Measurements from ENCODE around the gene RDX. TPM values are rescaled to one million over a fixed set of nuclear protein-coding genes. Genes with fewer than 3 reads are reported as not detected.

The RDX gene
- total RNA-seq, 2 experiments from 2014 or later: 35.2 to 37.4 TPM

DNA sequence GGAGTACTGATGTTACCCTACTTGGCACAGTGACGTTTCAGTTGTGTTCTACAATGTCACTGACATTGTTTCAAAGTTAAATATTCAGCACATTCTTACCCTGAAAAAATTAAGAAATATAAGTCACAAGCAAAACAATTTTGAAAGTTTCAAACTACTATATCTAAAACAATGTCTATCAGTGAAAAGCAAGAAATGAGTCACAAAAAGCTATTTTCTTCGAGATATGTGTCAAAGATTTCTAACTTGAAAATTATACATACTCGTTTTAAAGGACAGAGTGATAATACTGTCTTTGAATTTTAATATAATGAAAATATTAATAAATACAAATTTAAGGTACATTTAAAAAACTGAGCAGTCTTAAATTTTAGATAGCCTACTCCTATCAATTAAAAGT lies 42.9 kb downstream of the RDX start:
- no peak overlapping the region for H3K4me3 Mint-ChIP-seq
- peaks cover 12% of the 10 kb centered on the region for H3K4me1 Mint-ChIP-seq (ENCODE audit: low read depth)
- H3K36me3 Mint-ChIP-seq (ENCODE audit: low read depth): peaks cover 27% of the 10 kb centered on the region
- DNase-seq: no peak
- no peak overlapping the region for H3K27ac Mint-ChIP-seq
- H3K27me3 Mint-ChIP-seq (ENCODE audit: low read depth): no peaks in the 10 kb centered on the region
- H3K9me3 Mint-ChIP-seq: no peaks in the 10 kb centered on the region
- intact Hi-C loops (cut with micrococcal nuclease): no loop called here
- CTCF ChIA-PET: no interaction called here

DNA sequence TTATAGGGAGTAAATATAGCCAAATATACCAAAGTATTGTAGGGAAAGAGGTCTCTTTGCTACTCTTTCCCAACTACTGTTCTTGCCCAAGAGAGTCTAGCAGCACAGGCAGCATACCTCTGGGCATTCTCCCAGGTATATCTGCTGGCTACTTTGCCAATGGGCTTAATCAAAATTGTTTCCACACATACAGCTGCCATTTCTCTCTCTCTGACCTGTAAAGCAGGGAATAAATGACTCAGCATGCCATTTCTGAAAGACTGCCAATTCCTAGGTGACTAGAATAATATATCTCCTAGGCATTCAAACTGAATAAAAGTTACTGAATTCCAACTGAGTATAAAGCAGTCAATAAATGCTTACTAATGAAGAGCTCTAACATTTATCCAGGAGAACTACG lies 44.6 kb downstream of the RDX start:
- no peak for DNase-seq
- no peaks in the 10 kb centered on the region for H3K27me3 Mint-ChIP-seq (ENCODE audit: low read depth)
- peaks cover 22% of the 10 kb centered on the region for H3K36me3 Mint-ChIP-seq (ENCODE audit: low read depth)
- H3K4me3 Mint-ChIP-seq: no peak overlapping the region
- H3K4me1 Mint-ChIP-seq (ENCODE audit: low read depth): peaks cover 12% of the 10 kb centered on the region
- no peak overlapping the region for H3K27ac Mint-ChIP-seq
- CTCF ChIA-PET: no interaction called here
- H3K9me3 Mint-ChIP-seq: no peaks in the 10 kb centered on the region
- intact Hi-C loops (cut with micrococcal nuclease): no loop called here

DNA sequence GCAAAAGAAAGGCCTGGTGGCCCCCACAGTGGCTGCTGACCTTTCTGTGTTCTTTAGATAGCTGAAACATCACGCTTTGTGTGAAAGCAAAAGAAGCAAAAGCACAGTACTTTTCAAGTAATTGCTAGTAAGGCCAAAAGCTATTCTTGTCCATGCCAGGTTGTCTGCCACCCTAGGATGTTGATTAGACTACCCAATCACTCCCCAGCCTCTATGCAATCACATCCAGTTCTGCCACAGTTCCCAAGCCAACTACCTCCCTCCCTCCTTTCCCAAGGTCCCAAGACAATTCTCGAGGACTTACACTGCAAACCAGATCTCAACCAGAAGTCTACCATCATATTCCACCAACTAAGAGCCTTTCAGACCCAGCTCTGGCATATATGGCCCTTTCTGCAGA lies 46.2 kb downstream of the RDX start:
- Mint-ChIP-seq H3K27ac (no peak overlapping the region), H3K9me3 (no peaks in the 10 kb centered on the region), H3K4me1 (ENCODE audit: low read depth) (peaks cover 12% of the 10 kb centered on the region), H3K27me3 (ENCODE audit: low read depth) (no peaks in the 10 kb centered on the region), H3K36me3 (ENCODE audit: low read depth) (peaks cover 20% of the 10 kb centered on the region), H3K4me3 (no peak overlapping the region)
- CTCF ChIA-PET: interaction anchor here (0.6 to 1.2 kb wide), 2 partner anchors 9 to 70 kb away, joined by 5 to 6 read pairs; no protein-coding TSS in a partner anchor
- no peak for DNase-seq
- intact Hi-C loops (cut with micrococcal nuclease): no loop called here

GRCh38 chr11:110249766-110250165 lies 46.6 kb downstream of the RDX start:
- Mint-ChIP-seq H3K4me3 (no peak overlapping the region), H3K36me3 (ENCODE audit: low read depth) (peaks cover 20% of the 10 kb centered on the region), H3K27ac (no peak overlapping the region)

GRCh38 chr11:110249066-110249465 lies 47.3 kb downstream of the RDX start:
- intact Hi-C loops (cut with micrococcal nuclease): no loop called here
- Mint-ChIP-seq H3K27ac (no peak overlapping the region), H3K4me1 (ENCODE audit: low read depth) (peaks cover 7% of the 10 kb centered on the region), H3K9me3 (no peaks in the 10 kb centered on the region), H3K4me3 (no peak overlapping the region), H3K27me3 (ENCODE audit: low read depth) (no peaks in the 10 kb centered on the region), H3K36me3 (ENCODE audit: low read depth) (peaks cover 14% of the 10 kb centered on the region)
- CTCF ChIA-PET: interaction anchor here (1.2 to 1.5 kb wide), 2 partner anchors 10 to 74 kb away, joined by 4 to 6 read pairs; no protein-coding TSS in a partner anchor
- DNase-seq: no peak

More at GRCh38 chr11:110249766-110250165, 46.6 kb downstream of the RDX start:
- Mint-ChIP-seq H3K27me3 (ENCODE audit: low read depth) (no peaks in the 10 kb centered on the region), H3K4me1 (ENCODE audit: low read depth) (peaks cover 12% of the 10 kb centered on the region), H3K9me3 (no peaks in the 10 kb centered on the region)
- intact Hi-C loops (cut with micrococcal nuclease): no loop called here
- no peak for DNase-seq
- CTCF ChIA-PET: interaction anchor here (0.6 to 1.5 kb wide), 3 partner anchors 9 to 75 kb away, joined by 4 to 6 read pairs (median 5); no protein-coding TSS in a partner anchor

DNA sequence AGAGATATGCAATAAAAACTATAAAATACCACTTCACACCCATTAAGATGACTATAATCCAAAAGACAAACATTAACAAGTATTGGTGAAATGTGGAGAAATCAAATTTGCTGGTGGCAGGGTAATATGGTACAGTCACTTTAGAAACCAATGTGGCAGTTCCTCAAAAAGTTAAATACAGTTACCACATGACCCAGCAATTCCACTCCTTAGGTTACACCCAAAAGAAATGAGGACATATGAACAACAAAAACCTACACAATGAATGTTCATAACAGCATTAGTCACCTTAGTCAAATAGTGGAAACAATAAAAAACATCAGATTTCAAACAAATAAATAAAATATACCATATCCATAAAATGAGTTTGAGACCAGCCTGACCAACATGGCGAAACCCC lies 52.6 kb downstream of the RDX start:
- Mint-ChIP-seq H3K9me3 (no peaks in the 10 kb centered on the region), H3K27ac (no peak overlapping the region), H3K36me3 (ENCODE audit: low read depth) (peaks cover 19% of the 10 kb centered on the region), H3K4me3 (no peak overlapping the region), H3K27me3 (ENCODE audit: low read depth) (no peaks in the 10 kb centered on the region), H3K4me1 (ENCODE audit: low read depth) (no peaks in the 10 kb centered on the region)
- no peak for DNase-seq
- CTCF ChIA-PET: no interaction called here
- intact Hi-C loops (cut with micrococcal nuclease): no loop called here

- Mint-ChIP-seq H3K4me1 (ENCODE audit: low read depth) (no peaks in the 10 kb centered on the region), H3K9me3 (no peaks in the 10 kb centered on the region), H3K27ac (no peak overlapping the region), H3K4me3 (no peak overlapping the region), H3K36me3 (ENCODE audit: low read depth) (peaks cover 20% of the 10 kb centered on the region), H3K27me3 (ENCODE audit: low read depth) (no peaks in the 10 kb centered on the region)
- CTCF ChIA-PET: no interaction called here
- intact Hi-C loops (cut with micrococcal nuclease): no loop called here
- no peak for DNase-seq
Measured at GRCh38 chr11:110242746-110243145, 53.7 kb downstream of the RDX start.

- CTCF ChIA-PET: interaction anchor here (0.6 kb wide), 1 partner anchor 27 kb away, joined by 4 read pairs; no protein-coding TSS in a partner anchor
- no peak overlapping the region for H3K27ac Mint-ChIP-seq
- H3K4me3 Mint-ChIP-seq: no peak overlapping the region
- H3K27me3 Mint-ChIP-seq (ENCODE audit: low read depth): no peaks in the 10 kb centered on the region
- no peak for DNase-seq
- no peaks in the 10 kb centered on the region for H3K9me3 Mint-ChIP-seq
- intact Hi-C loops (cut with micrococcal nuclease): no loop called here
- H3K36me3 Mint-ChIP-seq (ENCODE audit: low read depth): peaks cover 23% of the 10 kb centered on the region
- no peaks in the 10 kb centered on the region for H3K4me1 Mint-ChIP-seq (ENCODE audit: low read depth)
Measured at GRCh38 chr11:110242188-110242587, 54.2 kb downstream of the RDX start.

DNA sequence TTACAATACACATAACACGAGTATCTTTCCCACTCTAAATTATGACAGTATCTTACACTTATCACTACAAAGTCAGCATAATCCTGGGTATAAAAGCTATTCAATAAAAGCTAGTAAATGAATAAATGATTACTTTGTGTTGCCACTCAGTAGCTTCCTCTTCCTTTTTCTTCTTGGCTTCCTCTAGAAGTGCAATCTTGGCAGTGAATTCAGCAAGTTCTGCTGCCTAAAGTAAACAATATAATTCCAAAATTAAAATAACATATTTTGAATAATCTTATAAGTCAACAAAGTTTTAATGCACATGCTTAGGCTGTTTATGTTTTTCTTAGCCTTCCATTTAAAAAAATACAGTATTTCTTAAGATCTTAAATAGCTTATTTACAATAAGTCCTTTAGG lies 60.4 kb downstream of the RDX start:
- Mint-ChIP-seq H3K4me3 (no peak overlapping the region), H3K9me3 (no peaks in the 10 kb centered on the region), H3K27ac (no peak overlapping the region), H3K27me3 (ENCODE audit: low read depth) (no peaks in the 10 kb centered on the region), H3K36me3 (ENCODE audit: low read depth) (peaks cover 42% of the 10 kb centered on the region), H3K4me1 (ENCODE audit: low read depth) (no peaks in the 10 kb centered on the region)
- CTCF ChIA-PET: interaction anchor here (0.6 to 0.8 kb wide), 2 partner anchors 10 to 52 kb away, joined by 3 read pairs; no protein-coding TSS in a partner anchor
- intact Hi-C loops (cut with micrococcal nuclease): no loop called here
- DNase-seq: no peak

DNA sequence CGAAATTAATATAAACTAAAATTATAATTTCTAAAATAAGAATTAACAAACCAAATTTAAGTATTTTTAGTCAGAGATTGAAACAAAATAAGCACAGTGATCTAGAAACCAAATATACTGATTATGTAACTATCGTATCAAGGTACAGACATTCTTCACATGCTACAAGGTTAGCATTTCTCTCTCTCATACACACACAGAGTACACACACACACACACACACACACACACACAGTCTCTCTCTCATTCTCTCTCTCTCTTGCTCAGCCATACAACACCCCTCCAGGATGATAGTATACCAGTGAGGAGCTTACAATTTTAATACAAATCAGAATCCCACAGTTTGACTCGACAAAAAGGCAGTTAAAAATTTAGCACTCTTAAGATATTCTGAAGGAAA lies 66.0 kb downstream of the RDX start:
- Mint-ChIP-seq H3K27me3 (ENCODE audit: low read depth) (no peaks in the 10 kb centered on the region), H3K9me3 (peaks cover under 1% of the 10 kb centered on the region), H3K27ac (no peak overlapping the region), H3K36me3 (ENCODE audit: low read depth) (peaks cover 35% of the 10 kb centered on the region), H3K4me1 (ENCODE audit: low read depth) (no peaks in the 10 kb centered on the region), H3K4me3 (no peak overlapping the region)
- intact Hi-C loops (cut with micrococcal nuclease): no loop called here
- CTCF ChIA-PET: no interaction called here
- DNase-seq: no peak

DNA sequence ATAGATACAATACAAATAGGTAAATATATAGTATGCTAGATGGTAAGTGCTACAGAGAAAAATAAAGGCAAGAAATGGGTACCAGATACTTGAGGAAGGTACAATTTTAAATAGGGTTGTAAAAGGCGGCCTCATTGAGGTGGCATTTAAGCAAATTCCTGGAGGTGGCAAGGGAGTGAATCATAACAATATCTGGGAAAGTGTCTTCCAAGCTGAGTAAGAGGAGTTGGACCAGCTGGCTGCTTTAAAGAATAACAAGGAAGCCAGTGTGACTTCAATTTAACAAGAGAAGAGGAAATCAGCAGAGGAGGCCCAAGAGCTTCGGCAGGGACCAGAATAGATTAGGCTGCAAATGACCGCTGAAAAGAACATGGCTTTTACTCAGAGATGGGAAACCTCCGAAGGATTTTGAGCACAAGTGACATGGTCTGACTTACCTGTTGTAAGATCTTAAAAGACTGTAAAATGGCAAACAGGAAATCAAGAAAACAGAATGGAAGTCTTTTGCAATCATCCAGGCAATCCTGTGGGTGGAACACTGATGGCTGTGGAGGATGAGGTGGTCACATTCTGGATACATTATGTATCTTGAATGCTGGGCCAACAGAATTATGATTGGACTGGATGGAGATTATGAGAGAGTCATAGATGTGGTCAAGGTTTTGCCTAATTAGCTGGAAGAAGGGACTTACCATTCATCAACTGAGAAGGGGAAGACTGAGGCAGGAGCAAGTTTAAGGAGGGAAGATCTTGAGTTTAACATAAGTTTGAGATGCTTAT lies 77.2 kb downstream of the RDX start:
- H3K36me3 Mint-ChIP-seq (ENCODE audit: low read depth): peaks cover 4% of the 10 kb centered on the region
- no peaks in the 10 kb centered on the region for H3K9me3 Mint-ChIP-seq
- no peak for DNase-seq
- no peaks in the 10 kb centered on the region for H3K4me1 Mint-ChIP-seq (ENCODE audit: low read depth)
- CTCF ChIA-PET: interaction anchor here (0.9 kb wide), 2 partner anchors 18 to 69 kb away, joined by 3 read pairs; no protein-coding TSS in a partner anchor
- intact Hi-C loops (cut with micrococcal nuclease): no loop called here
- H3K27ac Mint-ChIP-seq: no peak overlapping the region
- H3K27me3 Mint-ChIP-seq (ENCODE audit: low read depth): no peaks in the 10 kb centered on the region
- no peak overlapping the region for H3K4me3 Mint-ChIP-seq

DNA sequence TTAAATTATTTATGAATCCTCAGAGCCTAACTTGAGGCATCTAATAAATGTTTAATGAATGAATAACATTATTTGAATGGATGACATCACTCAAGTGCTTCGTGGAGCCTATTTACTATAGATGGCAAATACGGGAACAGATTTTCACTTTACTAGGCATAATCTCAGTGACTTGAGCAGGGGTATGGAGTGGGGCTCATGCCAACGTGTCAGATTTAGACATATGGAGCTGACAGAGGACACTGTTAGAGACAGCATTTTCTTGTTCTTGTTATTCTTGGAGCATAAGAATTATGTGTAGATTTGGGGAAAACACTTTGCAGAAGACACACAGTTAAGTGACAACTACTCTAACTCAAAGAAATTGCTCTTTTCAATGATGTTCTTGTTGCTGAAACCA lies 78.5 kb downstream of the RDX start:
- intact Hi-C loops (cut with micrococcal nuclease): no loop called here
- peaks cover 3% of the 10 kb centered on the region for H3K36me3 Mint-ChIP-seq (ENCODE audit: low read depth)

GRCh38 chr11:110217223-110217877 lies 79.1 kb downstream of the RDX start:
- CTCF ChIA-PET: no interaction called here
- H3K36me3 Mint-ChIP-seq (ENCODE audit: low read depth): peaks cover 3% of the 10 kb centered on the region

More for the DNA sequence above, 78.5 kb downstream of the RDX start:
- no peaks in the 10 kb centered on the region for H3K9me3 Mint-ChIP-seq
- no peaks in the 10 kb centered on the region for H3K27me3 Mint-ChIP-seq (ENCODE audit: low read depth)
- no peaks in the 10 kb centered on the region for H3K4me1 Mint-ChIP-seq (ENCODE audit: low read depth)
- CTCF ChIA-PET: no interaction called here
- no peak overlapping the region for H3K27ac Mint-ChIP-seq
- no peak overlapping the region for H3K4me3 Mint-ChIP-seq
- DNase-seq: no peak

More at GRCh38 chr11:110217223-110217877, 79.1 kb downstream of the RDX start:
- no peak for DNase-seq
- Mint-ChIP-seq H3K27ac (no peak overlapping the region), H3K27me3 (ENCODE audit: low read depth) (no peaks in the 10 kb centered on the region), H3K9me3 (no peaks in the 10 kb centered on the region), H3K4me1 (ENCODE audit: low read depth) (no peaks in the 10 kb centered on the region), H3K4me3 (no peak overlapping the region)
- intact Hi-C loops (cut with micrococcal nuclease): no loop called here
